ENCODE data around the gene NFIA. TPM values are rescaled to one million over a fixed set of nuclear protein-coding genes. Genes with fewer than 3 reads are reported as not detected.

NFIA gene
- total and polyA plus RNA-seq, 9 of the 15 experiments (the other 6 are each of a cell fraction or from before 2014, with no cell fraction given), result 5.3 to 24.9 (median 9.8) TPM

GRCh38 chr1:61253059-61253735 lies 170.8 kb downstream of the NFIA start (continued):
- TF ChIP-seq ATF3 (IDR thresholded peaks at IDR 0.05), result peak; percentile 83
- no peak for TF ChIP-seq ATF3 (CRISPR knock-in tag; conservative IDR thresholded peaks at IDR 0.05)
- no peak for TF ChIP-seq ZNF23 (CRISPR knock-in tag; IDR thresholded peaks at IDR 0.05)
- peak; percentile 67; the same call in 1 of the 2 replicates for TF ChIP-seq ATF4 (CRISPR knock-in tag; IDR thresholded peaks at IDR 0.05)
- peak; percentile 51; the same call in 1 of the 2 replicates for TF ChIP-seq RNF2 (IDR thresholded peaks at IDR 0.05)
- TF ChIP-seq ZKSCAN8 (CRISPR knock-in tag; IDR thresholded peaks at IDR 0.05), result 0 out of 2 replicates have a peak, but pooled peaks have one; percentile 27
- TF ChIP-seq EP300 (IDR thresholded peaks at IDR 0.05; ENCODE audit: low read length), result peak; percentile 58
- TF ChIP-seq KDM2B (CRISPR knock-in tag; IDR thresholded peaks at IDR 0.05), result no peak
- TF ChIP-seq CHD2 (IDR thresholded peaks at IDR 0.05; ENCODE audit: low read depth, low read length), result no peak
- peak; percentile 54 for TF ChIP-seq POLR2AphosphoS5 (IDR thresholded peaks at IDR 0.05; ENCODE audit: control insufficient read depth, insufficient read depth, low read depth, low read length)
- 0 out of 2 replicates have a peak, but pooled peaks have one; percentile 58 for TF ChIP-seq IRF1 (CRISPR knock-in tag; IDR thresholded peaks at IDR 0.05; ENCODE audit: borderline replicate concordance)
- no peak for TF ChIP-seq ZNF551 (CRISPR knock-in tag; IDR thresholded peaks at IDR 0.05)
- TF ChIP-seq FOXK2 (conservative IDR thresholded peaks at IDR 0.05 in 1 of 2, IDR thresholded peaks at IDR 0.05 in 1 of 2; ENCODE audit: low read depth in 2 of 2), result peak in 1 of 2 experiments; percentile 81; a peak in 2 of 4 replicates
